HepG2 (cell line): ENCODE data around the gene SVBP. TPM values are rescaled to one million over a fixed set of nuclear protein-coding genes. Genes with fewer than 3 reads are reported as not detected.

Source experiments
- GFI1 ChIP-seq: sonication (generic); formaldehyde crosslinking; IDR thresholded peaks from 2 replicates; pipeline ENCODE4 v1.5.0; 2020; ENCODE audit warnings: missing genetic modification reagents, mild to moderate bottlenecking, borderline replicate concordance
- GPN1 ChIP-seq: sonication (generic); formaldehyde crosslinking; IDR thresholded peaks from 2 replicates; pipeline ENCODE4 v1.5.1; 2020; ENCODE audit warnings: missing genetic modification reagents, borderline replicate concordance
- HNF4G ChIP-seq, 2 experiments: sonication (generic) in 1 of 2; formaldehyde crosslinking in 1 of 2; IDR thresholded peaks; 2 replicates each; pipeline versions ENCODE4 v1.4.0 to v1.6.1; 2011 to 2020; ENCODE audit warnings: borderline replicate concordance in 2 of 2, low read depth in 2 of 2, mild to moderate bottlenecking in 2 of 2, low read length in 1 of 2, missing genetic modification reagents in 1 of 2, moderate library complexity in 1 of 2
- HNRNPH1 ChIP-seq: fragments of 200-400 bp; formaldehyde crosslinking; optimal IDR thresholded peaks from 2 replicates; pipeline ENCODE3; 2017; ENCODE audit warnings: mild to moderate bottlenecking, low read depth, low read length
- NONO ChIP-seq, 2 experiments: fragments of 450-650 bp in 1 of 2; sonication (generic) in 1 of 2; formaldehyde crosslinking in 1 of 2; IDR thresholded peaks in 1 of 2; conservative IDR thresholded peaks in 1 of 2; 2 replicates each; pipeline versions ENCODE4 v1.6.1 to v1.8.0; 2017 to 2022; ENCODE audit warnings: mild to moderate bottlenecking in 1 of 2, missing genetic modification reagents in 1 of 2, moderate library complexity in 1 of 2
- PLRG1 ChIP-seq: fragments of 450-650 bp; conservative IDR thresholded peaks from 2 replicates; pipeline ENCODE4 v1.6.1; 2016
- PLSCR1 ChIP-seq: sonication (generic); formaldehyde crosslinking; IDR thresholded peaks from 2 replicates; pipeline ENCODE4 v1.5.0; 2020; ENCODE audit warnings: missing genetic modification reagents, mild to moderate bottlenecking, borderline replicate concordance
- SIN3A ChIP-seq: IDR thresholded peaks from 2 replicates; pipeline ENCODE4 v1.6.1; 2011; ENCODE audit warnings: low read depth, mild to moderate bottlenecking, control low read depth, low read length, borderline replicate concordance
- SMAD3 ChIP-seq: sonication (generic); formaldehyde crosslinking; IDR thresholded peaks from 2 replicates; pipeline ENCODE4 v1.4.0; 2020; ENCODE audit warnings: missing genetic modification reagents
- THYN1 ChIP-seq: sonication (generic); formaldehyde crosslinking; IDR thresholded peaks from 2 replicates; pipeline ENCODE4 v1.8.1; 2023; ENCODE audit warnings: low read depth, mild to moderate bottlenecking, moderate library complexity, missing genetic modification reagents, borderline replicate concordance
- ZBTB49 ChIP-seq: sonication (generic); formaldehyde crosslinking; IDR thresholded peaks from 2 replicates; pipeline ENCODE4 v1.4.0; 2020; ENCODE audit warnings: missing genetic modification reagents, borderline replicate concordance
- ZMYM4 ChIP-seq: sonication (generic); formaldehyde crosslinking; IDR thresholded peaks from 2 replicates; pipeline ENCODE4 v1.8.1; 2023; ENCODE audit warnings: mild to moderate bottlenecking, missing genetic modification reagents
- ZNF124 ChIP-seq: sonication (generic); formaldehyde crosslinking; IDR thresholded peaks from 2 replicates; pipeline ENCODE4 v1.4.0; 2020; ENCODE audit warnings: missing genetic modification reagents
- ZNF224 ChIP-seq: sonication (generic); formaldehyde crosslinking; IDR thresholded peaks from 2 replicates; pipeline ENCODE4 v1.5.0; 2020; ENCODE audit warnings: mild to moderate bottlenecking, missing genetic modification reagents
- ZNF605 ChIP-seq: sonication (generic); formaldehyde crosslinking; IDR thresholded peaks from 2 replicates; pipeline ENCODE4 v1.8.0; 2022; ENCODE audit warnings: mild to moderate bottlenecking, missing genetic modification reagents
- ZNF703 ChIP-seq: sonication (generic); formaldehyde crosslinking; IDR thresholded peaks from 2 replicates; pipeline ENCODE4 v1.5.1; 2020; ENCODE audit warnings: missing genetic modification reagents, mild to moderate bottlenecking, moderate library complexity, borderline replicate concordance
- ZNF772 ChIP-seq: sonication (generic); formaldehyde crosslinking; IDR thresholded peaks from 2 replicates; pipeline ENCODE4 v1.5.0; 2020; ENCODE audit warnings: mild to moderate bottlenecking, missing genetic modification reagents
- polyA plus RNA-seq, 8 experiments: library from polyadenylated mRNA; depleted of rRNA in 3 of 8; stranded (reverse) in 7 of 8; unstranded in 1 of 8; fragments of >200 nt; fragmentation: Illumina TruSeq in 4 of 8; extraction: Trizol in 4 of 8; gene quantifications; 2 replicates each; pipeline versions ENCODE4 v1.2.1 to v1.2.3, GENCODE V29; 2011 to 2016; ENCODE audit warnings: low read depth in 4 of 8, missing spikeins in 1 of 8, mixed read lengths in 1 of 8; ENCODE audit not compliant: insufficient read depth in 1 of 8
- total RNA-seq, 5 experiments: library from RNA; depleted of rRNA; stranded (reverse); fragments of >200 nt; fragmentation: Illumina TruSeq; extraction: Trizol; gene quantifications; 2 replicates each; pipeline ENCODE4 v1.2.3, GENCODE V29; 2016; ENCODE audit warnings: low read depth in 1 of 5
- TF ChIP-seq, protein P1 (sequence below): sonication (generic); formaldehyde crosslinking; IDR thresholded peaks from 2 replicates; pipeline ENCODE4; 2020; ENCODE audit warnings: missing genetic modification reagents, mild to moderate bottlenecking, borderline replicate concordance
- TF ChIP-seq, protein P2 (sequence below): IDR thresholded peaks from 2 replicates; pipeline ENCODE4 v1.6.1; 2012; ENCODE audit warnings: inconsistent platforms
- TF ChIP-seq, protein P3 (sequence below): sonication (generic); formaldehyde crosslinking; IDR thresholded peaks from 2 replicates; pipeline ENCODE4 v1.9.0; 2021; ENCODE audit warnings: missing genetic modification reagents, borderline replicate concordance
- TF ChIP-seq, protein P4 (sequence below): IDR thresholded peaks from 2 replicates; pipeline ENCODE4 v1.6.1; 2016; ENCODE audit warnings: low read depth

SVBP gene
- total and polyA plus RNA-seq, 2 of the 13 experiments (the other 11 are each of a cell fraction or from before 2014, with no cell fraction given) = 28.8 to 48.2 TPM

DNA sequence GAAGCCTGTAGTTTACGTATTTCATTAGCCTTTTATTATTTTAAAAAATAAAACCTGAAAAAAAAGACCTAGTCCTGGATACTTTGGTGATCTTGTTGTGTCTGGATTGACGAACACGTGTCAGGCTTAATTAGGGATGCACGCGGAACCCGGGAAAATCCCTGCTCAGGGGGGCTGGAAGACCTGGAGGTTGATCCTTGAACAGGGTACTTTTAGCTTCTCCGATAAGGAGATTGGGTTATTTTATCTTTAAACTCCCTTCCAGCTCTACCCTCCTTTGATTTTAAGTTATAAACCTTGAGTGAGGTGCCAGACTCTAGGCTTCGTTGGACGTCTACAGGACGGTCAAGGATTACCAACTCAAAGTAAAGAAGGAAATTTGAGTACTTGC, 28.7 kb upstream of the SVBP start (continued):
- TF ChIP-seq, protein P1, sequence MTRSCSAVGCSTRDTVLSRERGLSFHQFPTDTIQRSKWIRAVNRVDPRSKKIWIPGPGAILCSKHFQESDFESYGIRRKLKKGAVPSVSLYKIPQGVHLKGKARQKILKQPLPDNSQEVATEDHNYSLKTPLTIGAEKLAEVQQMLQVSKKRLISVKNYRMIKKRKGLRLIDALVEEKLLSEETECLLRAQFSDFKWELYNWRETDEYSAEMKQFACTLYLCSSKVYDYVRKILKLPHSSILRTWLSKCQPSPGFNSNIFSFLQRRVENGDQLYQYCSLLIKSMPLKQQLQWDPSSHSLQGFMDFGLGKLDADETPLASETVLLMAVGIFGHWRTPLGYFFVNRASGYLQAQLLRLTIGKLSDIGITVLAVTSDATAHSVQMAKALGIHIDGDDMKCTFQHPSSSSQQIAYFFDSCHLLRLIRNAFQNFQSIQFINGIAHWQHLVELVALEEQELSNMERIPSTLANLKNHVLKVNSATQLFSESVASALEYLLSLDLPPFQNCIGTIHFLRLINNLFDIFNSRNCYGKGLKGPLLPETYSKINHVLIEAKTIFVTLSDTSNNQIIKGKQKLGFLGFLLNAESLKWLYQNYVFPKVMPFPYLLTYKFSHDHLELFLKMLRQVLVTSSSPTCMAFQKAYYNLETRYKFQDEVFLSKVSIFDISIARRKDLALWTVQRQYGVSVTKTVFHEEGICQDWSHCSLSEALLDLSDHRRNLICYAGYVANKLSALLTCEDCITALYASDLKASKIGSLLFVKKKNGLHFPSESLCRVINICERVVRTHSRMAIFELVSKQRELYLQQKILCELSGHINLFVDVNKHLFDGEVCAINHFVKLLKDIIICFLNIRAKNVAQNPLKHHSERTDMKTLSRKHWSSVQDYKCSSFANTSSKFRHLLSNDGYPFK (CRISPR knock-in tag) = no peak
- no peak for TF ChIP-seq HNRNPH1
- no peak for TF ChIP-seq ZMYM4 (CRISPR knock-in tag)
- TF ChIP-seq ZNF124 (CRISPR knock-in tag) = no peak
- no peak for TF ChIP-seq NONO (IDR thresholded peaks at IDR 0.05)
- peak; percentile 4; the same call in 1 of the 2 replicates for TF ChIP-seq NONO (CRISPR knock-in tag; conservative IDR thresholded peaks at IDR 0.05)
- TF ChIP-seq ZNF703 (CRISPR knock-in tag) = no peak
- TF ChIP-seq SMAD3 (CRISPR knock-in tag) = peak; percentile 15; the same call in 1 of the 2 replicates
- no peak for TF ChIP-seq THYN1
- TF ChIP-seq GFI1 (CRISPR knock-in tag) = no peak
- TF ChIP-seq ZNF605 (CRISPR knock-in tag) = no peak
- no peak for TF ChIP-seq ZNF224
- TF ChIP-seq HNF4G (IDR thresholded peaks at IDR 0.05; ENCODE audit: borderline replicate concordance, low read depth, low read length) = no peak
- TF ChIP-seq HNF4G (CRISPR knock-in tag; IDR thresholded peaks at IDR 0.05; ENCODE audit: borderline replicate concordance, low read depth) = no peak
- TF ChIP-seq PLSCR1 (CRISPR knock-in tag) = no peak
- TF ChIP-seq SIN3A = 0 out of 2 replicates have a peak, but pooled peaks have one; percentile 8
- TF ChIP-seq, protein P2, sequence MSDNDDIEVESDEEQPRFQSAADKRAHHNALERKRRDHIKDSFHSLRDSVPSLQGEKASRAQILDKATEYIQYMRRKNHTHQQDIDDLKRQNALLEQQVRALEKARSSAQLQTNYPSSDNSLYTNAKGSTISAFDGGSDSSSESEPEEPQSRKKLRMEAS = peak; percentile 45; the same call in 1 of the 2 replicates
- TF ChIP-seq PLRG1 = no peak
- TF ChIP-seq, protein P3, sequence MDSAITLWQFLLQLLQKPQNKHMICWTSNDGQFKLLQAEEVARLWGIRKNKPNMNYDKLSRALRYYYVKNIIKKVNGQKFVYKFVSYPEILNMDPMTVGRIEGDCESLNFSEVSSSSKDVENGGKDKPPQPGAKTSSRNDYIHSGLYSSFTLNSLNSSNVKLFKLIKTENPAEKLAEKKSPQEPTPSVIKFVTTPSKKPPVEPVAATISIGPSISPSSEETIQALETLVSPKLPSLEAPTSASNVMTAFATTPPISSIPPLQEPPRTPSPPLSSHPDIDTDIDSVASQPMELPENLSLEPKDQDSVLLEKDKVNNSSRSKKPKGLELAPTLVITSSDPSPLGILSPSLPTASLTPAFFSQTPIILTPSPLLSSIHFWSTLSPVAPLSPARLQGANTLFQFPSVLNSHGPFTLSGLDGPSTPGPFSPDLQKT (CRISPR knock-in tag) = no peak
- TF ChIP-seq, protein P4, sequence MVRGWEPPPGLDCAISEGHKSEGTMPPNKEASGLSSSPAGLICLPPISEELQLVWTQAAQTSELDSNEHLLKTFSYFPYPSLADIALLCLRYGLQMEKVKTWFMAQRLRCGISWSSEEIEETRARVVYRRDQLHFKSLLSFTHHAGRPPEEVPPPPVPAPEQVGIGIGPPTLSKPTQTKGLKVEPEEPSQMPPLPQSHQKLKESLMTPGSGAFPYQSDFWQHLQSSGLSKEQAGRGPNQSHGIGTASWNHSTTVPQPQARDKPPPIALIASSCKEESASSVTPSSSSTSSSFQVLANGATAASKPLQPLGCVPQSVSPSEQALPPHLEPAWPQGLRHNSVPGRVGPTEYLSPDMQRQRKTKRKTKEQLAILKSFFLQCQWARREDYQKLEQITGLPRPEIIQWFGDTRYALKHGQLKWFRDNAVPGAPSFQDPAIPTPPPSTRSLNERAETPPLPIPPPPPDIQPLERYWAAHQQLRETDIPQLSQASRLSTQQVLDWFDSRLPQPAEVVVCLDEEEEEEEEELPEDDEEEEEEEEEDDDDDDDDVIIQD = no peak
- no peak for TF ChIP-seq ZNF772
- no peak for TF ChIP-seq ZBTB49 (CRISPR knock-in tag)
- no peak for TF ChIP-seq GPN1 (CRISPR knock-in tag)
